ENCODE data around the gene SYVN1.

DNA sequence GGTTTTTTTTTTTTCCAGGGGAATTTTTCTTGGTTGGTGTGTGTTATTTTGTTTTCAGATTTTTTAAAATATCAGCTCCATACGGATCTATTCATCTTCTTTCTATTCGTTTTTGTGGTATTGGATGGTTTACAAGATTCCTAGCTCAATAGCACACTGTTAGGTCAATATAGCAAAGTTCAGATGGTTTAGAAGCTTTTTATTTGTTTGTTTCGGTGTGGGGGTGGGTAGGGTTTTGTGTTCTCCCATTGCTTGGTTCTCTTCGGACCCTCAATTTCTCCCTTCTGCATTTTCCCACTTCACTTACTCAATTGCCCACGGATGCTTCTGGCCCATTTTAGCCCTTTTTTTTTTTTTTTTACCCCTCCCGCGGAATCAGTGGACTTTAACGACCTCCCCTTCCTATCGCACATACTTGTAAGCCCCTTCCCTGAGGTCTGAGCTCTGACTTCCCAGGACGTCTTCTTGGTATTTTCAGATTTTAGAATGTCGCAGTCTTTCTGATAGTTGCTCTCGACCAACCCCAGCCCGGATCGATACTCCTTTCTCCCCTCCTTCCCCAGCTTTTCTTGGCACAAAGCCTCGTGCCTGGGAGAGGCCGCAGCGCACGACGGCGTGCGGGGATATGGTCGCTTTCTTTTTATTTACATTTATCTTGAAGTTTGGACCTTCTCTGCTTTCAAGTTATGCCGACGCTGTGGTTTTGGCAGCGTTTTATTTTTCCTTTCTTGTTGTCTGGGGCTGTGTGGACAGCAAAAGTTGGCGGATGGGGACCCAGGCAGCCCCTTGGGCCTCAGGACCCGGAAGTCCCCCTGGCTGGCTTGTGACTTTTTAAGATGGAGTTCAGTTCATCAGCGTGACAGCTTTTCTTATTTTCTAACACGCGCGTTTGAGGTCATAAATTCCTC is 31.3 kb upstream of the SYVN1 start:
- TF ChIP-seq GATA2 (IDR thresholded peaks at IDR 0.05; ENCODE audit: low read depth, low read length) = no peak
- TF ChIP-seq GATA3 (IDR thresholded peaks at IDR 0.05; ENCODE audit: low read depth, low read length) = no peak
